ENCODE data around the gene FGD4. TPM values are rescaled to one million over a fixed set of nuclear protein-coding genes. Genes with fewer than 3 reads are reported as not detected.

FGD4 gene
- total and polyA plus RNA-seq, 9 of the 15 experiments (the other 6 are each of a cell fraction or from before 2014, with no cell fraction given), result 0.05 to 0.51 (median 0.27) TPM

GRCh38 chr12:32669584-32669983, 270.2 kb downstream of the FGD4 start (continued):
- TF ChIP-seq SMARCA5 (IDR thresholded peaks at IDR 0.05) (no peak), HDAC6 (IDR thresholded peaks at IDR 0.05; ENCODE audit: low read depth, low read length) (no peak), PCBP1 (IDR thresholded peaks at IDR 0.05; ENCODE audit: low read depth, low read length, poor library complexity, severe bottlenecking) (no peak), NKRF (IDR thresholded peaks at IDR 0.05; ENCODE audit: borderline replicate concordance) (no peak), CBX5 (IDR thresholded peaks at IDR 0.05; ENCODE audit: borderline replicate concordance, low read depth) (peak; percentile 70; the same call in 1 of the 2 replicates), ZNF280A (IDR thresholded peaks at IDR 0.05; ENCODE audit: low read depth, partially characterized antibody) (peak; percentile 80)

Data from K562 (cell line).